RKO (cell line): Measurements from ENCODE around the gene INPP5A.

Experiments
- DNase-seq: peaks from one replicate; pipeline ENCODE4 v3.0.0-alpha.2; 2016; ENCODE audit warnings: low spot score

Gene INPP5A

DNA sequence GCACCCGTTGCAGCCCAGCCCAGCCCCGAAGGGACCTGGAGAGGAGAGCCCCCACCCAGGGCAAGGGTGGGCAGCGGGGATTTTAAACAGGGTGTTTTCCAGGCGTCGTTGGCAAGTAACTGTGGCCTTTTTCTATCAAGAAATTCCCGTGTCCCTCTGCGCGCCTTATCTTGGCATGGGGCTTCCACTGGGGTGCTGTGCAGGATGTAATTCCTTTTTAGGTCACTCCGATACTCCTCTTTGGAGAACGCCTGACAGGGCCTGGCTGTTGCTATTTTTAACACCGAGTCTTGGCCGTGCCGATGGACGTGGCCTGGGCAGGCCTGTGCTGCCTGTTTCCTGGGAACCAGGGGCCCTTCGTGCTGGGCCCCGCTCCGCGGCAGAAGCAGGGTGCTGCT, 93.8 kb downstream of the INPP5A start:
- DNase-seq, result no peak

DNA sequence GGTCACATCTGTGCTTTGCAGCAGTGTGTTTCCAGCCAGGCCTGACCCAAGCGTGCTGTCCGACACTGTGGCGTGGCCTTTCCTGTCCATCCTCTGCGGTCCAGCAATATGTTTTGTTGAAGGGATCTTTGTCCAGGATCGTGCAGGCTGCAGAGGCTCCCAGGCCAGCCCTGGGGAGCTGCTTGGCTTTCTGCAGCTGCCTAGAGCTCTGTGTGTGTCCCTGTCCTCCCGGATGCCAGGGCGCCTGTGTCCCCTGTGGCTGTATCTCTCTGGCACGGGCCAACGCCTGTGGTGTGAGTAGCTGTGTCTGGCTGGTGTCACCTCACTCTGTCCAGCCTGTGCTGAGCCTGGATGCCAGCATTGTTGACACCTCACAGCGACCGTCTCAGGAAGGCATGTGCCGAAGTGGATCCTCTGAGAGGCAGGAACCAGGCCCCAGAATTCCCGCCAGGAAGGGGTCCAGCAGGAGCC, 94.5 kb downstream of the INPP5A start:
- DNase-seq, result no peak

DNA sequence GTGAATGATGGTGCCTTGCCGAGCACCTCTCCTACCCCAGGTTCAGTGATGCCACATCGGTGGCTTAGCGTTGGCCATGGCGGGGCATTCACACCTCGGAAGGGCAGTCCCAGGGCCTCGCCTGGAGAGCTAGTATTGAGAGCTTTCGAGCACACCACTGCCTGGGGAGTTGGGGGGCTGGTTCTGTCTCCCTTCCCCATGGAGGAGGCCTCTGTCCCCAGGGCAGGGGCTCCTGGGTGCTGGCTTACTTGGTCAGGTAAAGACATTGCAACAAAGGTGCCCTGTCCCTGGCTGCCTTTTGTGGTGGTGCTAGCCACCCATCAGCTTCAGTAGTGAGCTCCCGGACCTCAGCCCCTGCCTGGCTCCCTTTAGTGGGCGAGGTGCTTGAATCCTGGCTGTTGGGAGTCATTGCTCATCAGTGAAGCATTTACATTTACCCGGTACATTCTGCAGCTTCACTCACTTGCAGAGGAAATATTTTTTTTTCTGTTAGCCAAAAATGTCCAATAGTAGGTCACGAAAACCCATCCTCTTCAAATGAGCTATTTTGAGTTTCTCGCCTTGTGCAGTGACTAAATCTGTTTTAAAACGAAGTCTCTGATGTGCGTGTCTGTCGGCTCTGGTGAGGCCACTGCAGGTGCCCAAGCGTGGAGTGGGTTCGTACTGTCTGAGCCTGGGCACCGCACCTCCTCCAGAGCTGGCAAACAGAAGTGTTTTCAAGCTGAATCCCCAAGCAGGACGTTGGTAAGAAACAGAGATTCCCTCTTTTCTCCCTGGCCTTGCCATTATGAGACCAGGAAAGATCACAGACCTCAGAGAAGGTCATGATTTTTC, 95.5 kb downstream of the INPP5A start:
- no peak for DNase-seq

DNA sequence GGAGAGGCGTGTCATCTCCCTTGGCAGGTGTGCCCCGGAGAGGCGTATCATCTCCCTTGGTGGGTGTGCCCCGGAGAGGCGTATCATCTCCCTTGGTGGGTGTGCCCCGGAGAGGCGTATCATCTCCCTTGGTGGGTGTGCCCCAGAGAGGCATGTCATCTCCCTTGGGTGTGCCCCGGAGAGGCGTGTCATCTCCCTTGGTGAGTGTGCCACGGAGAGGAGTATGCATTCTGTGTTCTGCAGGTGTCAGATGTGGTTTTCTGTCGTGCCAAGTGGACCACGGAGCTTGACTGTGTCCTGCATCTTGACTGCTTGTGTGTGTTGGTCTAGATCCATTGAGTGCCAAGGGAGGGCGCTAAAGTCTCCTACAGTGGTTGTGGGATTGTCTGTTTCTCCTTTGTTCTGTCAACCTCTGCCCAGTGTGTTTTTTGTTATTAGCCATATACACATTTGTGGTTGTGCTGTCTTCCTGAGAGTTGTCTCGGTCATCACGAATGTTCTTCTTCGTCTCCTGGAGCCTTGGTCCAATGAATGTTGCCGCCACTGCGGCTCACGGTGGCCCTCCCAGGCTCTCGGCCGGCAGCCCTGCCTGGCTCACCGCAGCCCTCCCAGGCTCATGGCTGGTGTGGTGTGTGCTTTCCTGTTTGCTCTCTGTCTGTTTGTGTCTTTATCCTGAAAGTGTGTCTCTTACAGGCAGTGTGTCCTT, 96.8 kb downstream of the INPP5A start:
- no peak for DNase-seq

GRCh38 chr10:132634947-132635271, 97.3 kb downstream of the INPP5A start:
- DNase-seq, result no peak

GRCh38 chr10:132636358-132636757, 98.8 kb downstream of the INPP5A start:
- no peak for DNase-seq

DNA sequence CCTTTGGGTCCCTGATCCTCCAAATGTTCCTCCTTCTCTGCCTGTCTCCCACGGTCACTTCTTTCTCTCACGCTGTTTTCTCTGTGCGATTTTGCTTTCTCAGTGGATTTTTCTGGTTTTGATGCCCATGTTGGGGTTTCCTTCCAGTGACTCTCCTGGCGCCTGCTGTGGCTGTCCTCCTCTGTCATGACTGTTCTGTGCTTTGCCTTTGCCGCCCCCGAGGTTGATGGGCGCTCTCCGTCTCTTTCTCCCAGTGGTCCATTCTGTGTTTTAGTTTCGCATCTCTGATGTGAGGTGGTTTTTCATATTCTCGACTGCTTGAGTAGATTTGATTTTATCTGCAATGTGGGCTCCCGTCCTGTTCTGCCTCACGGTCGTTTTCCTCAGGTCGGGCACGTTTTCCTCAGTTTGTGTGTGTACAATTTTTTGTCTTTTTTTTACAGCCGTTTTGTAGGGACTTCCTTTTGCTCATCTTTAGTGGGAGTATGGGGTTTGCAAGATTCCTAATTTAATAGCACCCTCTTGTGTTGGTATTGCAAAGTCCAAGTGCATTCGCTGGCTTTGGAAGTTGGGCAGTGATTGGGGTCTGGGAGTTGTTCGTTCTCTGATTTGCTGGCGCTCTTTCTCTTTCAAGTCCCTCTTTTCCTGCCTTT, 100.0 kb downstream of the INPP5A start:
- peak; percentile 56 for DNase-seq

DNA sequence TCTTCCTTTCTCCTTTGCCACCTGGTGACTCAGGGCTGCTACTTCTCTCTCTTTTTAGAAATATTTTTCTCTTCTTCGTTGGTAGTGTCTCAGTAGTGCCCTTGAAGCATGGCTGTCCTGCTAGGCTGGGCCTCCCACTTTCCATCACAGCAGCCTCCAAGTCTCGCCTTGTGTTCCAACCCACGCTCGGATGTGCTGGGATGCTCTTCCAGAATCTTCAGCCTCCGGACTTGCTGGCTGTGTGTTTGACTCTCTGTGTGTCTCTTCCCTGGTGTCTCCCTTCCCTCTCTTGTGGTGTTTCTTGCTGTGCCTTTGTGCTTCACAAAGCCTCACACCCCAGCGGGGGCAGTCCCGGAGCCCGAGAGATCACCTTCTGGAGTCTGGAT, 100.5 kb downstream of the INPP5A start:
- DNase-seq, result no peak

DNA sequence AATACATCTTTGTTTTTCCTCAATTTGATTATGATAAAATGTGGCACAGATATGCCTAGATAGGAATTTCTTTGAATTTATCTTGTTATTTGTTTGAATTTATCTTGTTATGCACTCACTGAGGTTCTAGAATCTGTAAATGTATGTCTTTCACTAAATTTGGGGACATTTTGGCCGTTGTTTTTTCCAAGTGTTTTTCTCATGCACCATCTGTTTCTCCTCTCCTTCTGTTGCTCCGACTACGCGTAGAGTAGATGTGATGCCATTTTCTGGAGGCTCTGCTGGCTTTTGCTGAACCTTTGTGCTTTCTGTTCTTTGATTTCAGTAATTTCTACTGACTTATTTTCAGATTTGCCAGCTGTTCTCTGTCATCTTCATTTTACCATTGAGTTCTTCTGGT, 101.9 kb downstream of the INPP5A start:
- no peak for DNase-seq

GRCh38 chr10:132640326-132641125, 102.9 kb downstream of the INPP5A start:
- no peak for DNase-seq

GRCh38 chr10:132641401-132641800, 103.8 kb downstream of the INPP5A start:
- DNase-seq, result no peak

DNA sequence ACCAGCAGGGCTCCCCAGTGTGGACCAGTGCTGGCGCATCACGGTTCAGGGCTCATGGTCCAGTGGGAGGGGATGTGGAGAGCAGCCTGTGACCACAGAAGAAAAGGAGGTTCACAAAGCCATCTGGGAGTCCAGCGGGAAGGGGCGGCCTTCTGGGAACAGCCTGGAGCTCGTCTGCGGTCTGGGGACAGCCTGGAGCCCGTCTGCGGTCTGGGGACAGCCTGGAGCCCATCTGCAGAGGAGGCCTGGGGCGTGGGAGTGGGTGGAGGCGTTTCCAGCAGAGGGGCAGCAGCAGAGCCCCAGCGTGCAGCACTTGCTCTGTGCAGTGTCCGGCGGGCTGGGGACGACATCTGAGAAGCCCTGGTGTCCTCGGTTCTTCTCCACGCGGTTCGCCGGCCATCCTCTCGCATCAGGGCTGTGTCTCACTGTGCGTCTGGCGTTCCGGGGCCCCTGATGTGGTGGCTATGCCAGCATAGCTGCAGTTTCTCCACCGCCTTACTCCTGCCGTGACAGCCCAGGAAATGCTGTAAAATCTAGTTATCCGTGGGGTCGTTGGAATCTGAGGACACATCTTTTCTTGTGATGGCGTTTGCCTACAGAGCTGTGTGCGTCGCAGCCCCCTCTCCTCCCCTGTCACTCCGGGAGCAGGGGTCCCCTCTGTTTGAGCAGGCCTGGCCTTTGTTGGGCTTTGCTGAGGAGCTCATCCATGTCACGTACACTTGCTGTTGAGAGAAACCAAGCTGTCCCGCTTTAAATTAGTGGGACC, 104.6 kb downstream of the INPP5A start:
- no peak for DNase-seq

DNA sequence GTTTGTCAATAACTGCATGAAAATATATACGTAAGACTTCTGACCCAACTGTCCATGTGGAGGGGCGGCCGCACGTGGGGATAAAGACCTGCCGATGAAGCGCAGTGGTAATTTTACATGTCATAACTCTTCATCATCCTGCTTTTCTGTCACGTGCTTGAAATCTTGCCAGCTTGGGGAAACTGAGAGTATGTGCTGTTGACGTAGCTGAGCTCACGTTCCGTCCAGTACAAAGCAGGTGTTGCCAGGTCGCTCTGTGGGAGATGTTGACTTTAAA, 105.1 kb downstream of the INPP5A start:
- no peak for DNase-seq

DNA sequence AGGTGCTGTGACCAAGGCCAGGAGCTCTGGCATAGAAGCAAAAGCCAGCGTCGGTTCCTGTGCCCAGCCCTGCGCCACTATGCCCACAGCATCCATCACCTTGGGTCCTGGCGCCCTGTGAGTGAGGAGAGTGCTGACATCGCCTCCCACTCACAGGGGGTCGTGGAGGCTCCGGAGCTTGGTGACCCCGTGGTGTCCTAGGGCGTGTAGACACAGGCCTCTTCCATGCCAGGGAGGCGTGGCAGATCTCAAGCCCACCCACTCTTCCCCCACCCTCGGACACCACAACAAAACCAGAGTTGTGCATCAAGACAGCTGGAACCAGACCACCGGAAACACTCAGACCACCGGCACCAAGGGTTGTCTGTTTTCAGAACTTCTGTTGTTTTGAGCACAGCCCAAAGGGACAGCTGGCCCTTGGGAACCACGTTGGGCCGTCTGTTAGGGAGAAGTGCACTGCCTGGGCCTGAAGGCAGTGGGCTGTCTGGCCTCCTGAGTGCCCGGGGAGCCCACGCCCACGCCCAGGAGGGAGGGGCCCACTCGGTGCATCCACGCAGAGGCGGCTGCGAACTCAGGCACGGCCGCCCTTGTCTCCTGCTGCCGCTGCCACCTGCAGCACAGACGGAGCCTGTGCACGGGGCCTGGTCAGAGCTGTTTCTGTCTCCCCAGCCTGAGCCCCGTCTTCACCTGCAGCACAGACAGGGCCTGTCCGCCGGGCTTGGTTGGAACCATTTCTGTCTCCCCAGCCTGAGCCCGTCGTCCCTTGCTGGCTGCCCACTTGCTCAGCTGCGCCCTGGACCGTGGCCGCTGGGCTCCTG, 106.3 kb downstream of the INPP5A start:
- DNase-seq, result no peak

GRCh38 chr10:132644527-132645246, 107.1 kb downstream of the INPP5A start:
- DNase-seq, result no peak

DNA sequence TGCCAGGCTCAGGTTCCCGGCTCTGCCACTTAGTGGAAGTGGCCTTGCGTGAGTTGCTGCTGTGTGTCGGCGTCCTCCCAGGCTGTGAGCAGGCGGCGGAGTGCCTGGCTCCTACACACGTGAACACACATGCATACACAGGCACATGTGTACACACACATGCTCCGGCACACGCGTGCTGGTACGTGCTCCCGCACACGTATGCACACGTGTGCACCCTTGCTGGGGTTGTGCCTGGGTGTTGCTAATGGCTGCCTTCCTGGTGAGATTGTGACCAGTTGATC, 107.6 kb downstream of the INPP5A start:
- DNase-seq, result no peak

- DNase-seq, result no peak
Observed at GRCh38 chr10:132645630-132646442, 108.2 kb downstream of the INPP5A start.

DNA sequence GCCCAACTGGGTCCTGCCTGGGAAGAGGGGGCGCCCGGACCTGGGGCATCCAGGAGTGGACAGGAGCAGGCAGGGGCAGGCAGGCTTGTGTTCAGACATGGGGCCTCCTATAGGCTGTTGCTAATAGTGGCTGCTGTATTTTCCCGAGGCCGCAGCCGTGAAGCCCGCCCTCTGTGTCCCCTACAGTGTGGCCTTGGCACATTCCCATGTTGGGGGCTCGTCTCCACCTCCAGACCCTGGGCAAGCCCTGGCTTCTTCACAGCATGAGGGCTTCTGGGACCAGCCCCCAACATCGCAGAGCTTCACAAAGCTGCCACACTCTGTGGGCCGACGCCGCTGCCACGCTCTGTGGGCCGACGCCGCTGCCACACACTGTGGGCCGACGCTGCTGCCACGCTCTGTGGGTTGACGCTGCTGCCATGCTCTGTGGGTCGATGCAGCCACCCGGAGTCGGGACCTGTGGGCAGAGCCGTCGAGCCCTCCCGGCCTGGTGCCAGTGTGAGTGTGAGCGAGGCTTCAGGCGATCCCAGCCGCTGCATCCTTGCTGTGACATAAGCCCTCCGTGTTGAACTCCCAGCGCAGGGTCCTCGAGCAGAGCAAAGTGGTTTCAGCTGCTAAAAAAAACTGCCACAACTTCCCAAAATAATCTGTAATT, 109.0 kb downstream of the INPP5A start:
- DNase-seq, result no peak

- DNase-seq, result no peak
Observed at GRCh38 chr10:132647424-132647823, 109.8 kb downstream of the INPP5A start.
